CD4-positive, CD25-positive, alpha-beta regulatory T cell (primary cell): ENCODE results near the gene KRTAP5-9. TPM values are rescaled to one million over a fixed set of nuclear protein-coding genes. Genes with fewer than 3 reads are reported as not detected.
"Not testable (repeated sequence)": the region's sequence is repeated elsewhere in the genome, so short reads cannot be mapped to it uniquely, and the experiment has no call there.

Experiments
- ATAC-seq, 2 donors: fragments of 150-1000 bp; cut with Tn5 transposase; one replicate each; pipeline ENCODE4 v1.10.0; 2021; ENCODE audit warnings: low read depth in 2 of 2, moderate number of reproducible peaks in 2 of 2, moderate library complexity in 1 of 2
- DNase-seq, 3 donors: peaks; one replicate each; pipeline versions ENCODE4 v3.0.0 to v3.0.0-alpha.2; 2012 to 2022; ENCODE audit warnings: mixed read lengths in 1 of 3
- H3K27ac ChIP-seq: one replicate; pipeline ENCODE4 v1.7.0; 2013; ENCODE audit warnings: mild to moderate bottlenecking, low read length; ENCODE audit not compliant: insufficient read depth, poor library complexity, severe bottlenecking
- H3K27me3 ChIP-seq: one replicate; pipeline ENCODE4 v1.7.0; 2013; ENCODE audit warnings: low read length; ENCODE audit not compliant: control insufficient read depth, insufficient read depth
- H3K36me3 ChIP-seq: one replicate; pipeline ENCODE4 v1.7.0; 2013; ENCODE audit warnings: mild to moderate bottlenecking, low read length, moderate library complexity; ENCODE audit not compliant: control insufficient read depth, insufficient read depth
- H3K4me1 ChIP-seq: 2 replicates; pipeline ENCODE4 v1.7.0; 2013; ENCODE audit warnings: mild to moderate bottlenecking, low read length; ENCODE audit not compliant: insufficient read depth, control insufficient read depth, poor library complexity, severe bottlenecking
- H3K4me3 ChIP-seq: one replicate; pipeline ENCODE4 v1.7.0; 2013; ENCODE audit warnings: low read depth, mild to moderate bottlenecking, low read length, moderate library complexity
- H3K9me3 ChIP-seq, 2 experiments: 1 replicate in 1 of 2; 2 replicates in 1 of 2; pipeline ENCODE4 v1.7.0; 2013; ENCODE audit warnings: low read length in 2 of 2, mild to moderate bottlenecking in 1 of 2, moderate library complexity in 1 of 2; ENCODE audit not compliant: control insufficient read depth in 2 of 2
- H3K27ac Mint-ChIP-seq, 3 donors: one replicate each; pipeline ENCODE4 v1.8.0; 2020 to 2022; ENCODE audit warnings: mild to moderate bottlenecking in 3 of 3, mixed read lengths in 3 of 3, moderate library complexity in 2 of 3
- H3K27me3 Mint-ChIP-seq: one replicate; pipeline ENCODE4 v1.8.0; 2022; ENCODE audit warnings: mild to moderate bottlenecking, mixed read lengths
- H3K36me3 Mint-ChIP-seq: one replicate; pipeline ENCODE4 v1.8.0; 2020; ENCODE audit warnings: mixed read lengths
- H3K4me1 Mint-ChIP-seq, 4 donors: one replicate each; pipeline ENCODE4 v1.8.0; 2020 to 2022; ENCODE audit warnings: mixed read lengths in 4 of 4, mild to moderate bottlenecking in 1 of 4
- H3K4me3 Mint-ChIP-seq, 4 donors: one replicate each; pipeline ENCODE4 v1.8.0; 2020 to 2022; ENCODE audit warnings: mild to moderate bottlenecking in 4 of 4, mixed read lengths in 4 of 4, moderate library complexity in 3 of 4
- H3K9me3 Mint-ChIP-seq, 7 donors: one replicate each; pipeline ENCODE4 v1.8.0; 2020 to 2022; ENCODE audit warnings: mixed read lengths in 7 of 7, mild to moderate bottlenecking in 3 of 7, moderate library complexity in 2 of 7
- polyA plus RNA-seq, 4 donors: library from polyadenylated mRNA; unstranded; fragments of 300-500 nt; fragmentation: Illumina TruSeq; gene quantifications; one replicate each; pipeline ENCODE4 v1.2.3, GENCODE V29; 2021
- total RNA-seq: library from RNA; stranded (reverse); gene quantifications from one replicate; pipeline ENCODE4 v1.2.3, GENCODE V29; 2022

Gene KRTAP5-9
- total and polyA plus RNA-seq, 5 donors from 2014 or later = 0.35 TPM; not detected in 4

DNA sequence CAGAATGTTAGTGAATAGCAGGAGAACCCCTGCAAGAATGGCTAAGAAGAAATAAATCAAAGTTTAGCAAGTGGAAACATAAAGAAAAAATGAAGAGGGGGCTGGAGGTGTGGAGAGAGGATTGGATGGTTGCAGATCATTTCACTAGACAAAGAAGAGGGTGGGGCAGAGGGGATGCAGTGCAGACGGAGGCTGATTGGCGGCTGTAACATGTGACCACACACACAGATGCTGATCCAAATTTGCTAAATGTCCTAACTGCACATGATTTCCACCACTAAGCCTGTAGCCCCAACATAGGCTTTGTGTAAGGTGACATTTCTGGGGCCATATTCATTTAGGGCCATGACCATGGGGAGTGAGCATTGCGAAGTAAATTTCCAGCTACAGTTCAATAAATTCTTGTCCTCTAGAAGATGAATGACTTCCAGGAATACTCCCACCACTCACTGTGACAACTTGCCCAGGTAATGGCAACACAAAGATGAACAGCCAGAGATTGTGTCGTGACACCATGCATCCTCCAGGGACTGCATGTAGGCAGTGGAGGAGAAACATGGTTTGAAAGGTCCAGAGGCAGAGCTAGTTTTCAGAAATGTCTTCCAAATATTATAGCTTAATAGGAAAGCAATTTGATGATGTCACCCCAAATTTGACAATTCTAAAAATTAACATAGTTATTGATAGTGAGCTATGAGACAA is 27.7 kb downstream of the KRTAP5-9 start:
- no peaks in the 10 kb centered on the region for H3K9me3 Mint-ChIP-seq
- no peaks in the 10 kb centered on the region for H3K4me1 ChIP-seq
- no peak for ATAC-seq

DNA sequence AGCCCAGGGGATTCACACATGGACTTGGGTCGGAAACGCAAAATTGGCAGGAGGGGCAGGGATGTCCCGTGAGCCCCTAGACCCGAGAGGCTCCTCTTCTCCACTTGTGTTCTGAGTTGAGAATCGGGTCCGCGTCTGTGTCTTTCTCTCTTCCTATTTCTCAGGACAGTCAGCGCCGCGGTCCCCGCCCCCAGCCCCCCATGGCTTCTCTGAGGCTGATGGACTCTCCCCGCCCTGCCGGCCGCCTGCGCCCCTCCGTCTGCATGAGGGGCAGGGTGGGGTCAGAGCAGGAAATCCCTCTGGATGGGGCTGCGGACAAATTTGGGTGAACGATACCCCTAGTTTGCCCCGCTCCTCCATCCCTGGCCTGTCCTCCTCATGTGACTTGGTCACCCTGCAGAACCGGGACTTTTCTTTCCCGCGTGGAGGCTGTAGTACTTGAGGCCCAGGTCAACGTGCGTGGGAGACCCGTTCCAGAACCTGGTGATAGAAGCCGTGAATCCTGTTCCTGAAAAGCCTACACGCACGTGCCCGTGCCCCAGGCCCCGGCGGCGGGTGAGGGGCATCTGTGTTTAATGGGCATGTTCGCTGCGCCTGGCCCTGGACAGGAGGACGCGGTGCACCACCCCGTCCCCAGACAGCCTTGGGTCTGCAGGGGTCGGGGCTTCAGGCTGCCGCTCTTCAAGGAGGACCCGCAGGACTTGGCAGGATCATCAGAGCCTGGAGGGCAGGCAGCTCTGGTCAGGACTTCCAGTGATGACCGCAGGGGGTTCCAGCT is 28.7 kb downstream of the KRTAP5-9 start:
- H3K4me1 Mint-ChIP-seq, DNase-seq, H3K27ac Mint-ChIP-seq: not testable (repeated sequence)

More for the DNA sequence above, 27.7 kb downstream of the KRTAP5-9 start:
- Histone ChIP-seq H3K36me3 (no peaks in the 10 kb centered on the region), H3K27me3 (no peaks in the 10 kb centered on the region), H3K27ac (no peak overlapping the region), H3K9me3 (no peaks in the 10 kb centered on the region), H3K4me3 (no peak overlapping the region)
- Mint-ChIP-seq H3K27me3 (no peaks in the 10 kb centered on the region), H3K4me1 (peaks cover 0 to 2% (median 0%) of the 10 kb centered on the region in 4 donors), H3K27ac (peak overlapping the region in 1 of 3 donors; percentile 53), H3K36me3 (no peaks in the 10 kb centered on the region), H3K4me3 (no peak overlapping the region)
- DNase-seq = no peak

DNA sequence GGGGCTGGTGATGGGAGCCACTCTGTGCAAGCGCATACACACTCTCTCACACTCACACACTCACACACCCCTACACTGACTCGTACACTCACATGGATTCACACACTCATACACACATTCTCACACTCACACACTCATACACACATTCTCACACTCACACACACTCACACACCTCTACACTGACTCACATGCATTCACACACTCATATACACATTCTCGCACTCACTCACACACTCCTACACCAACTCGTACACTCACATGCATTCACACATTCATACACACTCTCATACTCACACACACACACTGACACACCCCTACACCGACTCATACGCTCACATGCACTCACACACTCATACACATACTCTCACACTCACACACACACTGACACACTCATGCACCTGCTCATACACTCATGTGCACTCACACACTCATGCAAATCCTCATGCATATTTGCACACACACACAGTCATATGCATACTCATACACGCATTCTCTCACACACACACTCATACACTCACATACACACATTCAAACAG is 29.3 kb downstream of the KRTAP5-9 start:
- Mint-ChIP-seq H3K27ac (no peak overlapping the region), H3K36me3 (no peaks in the 10 kb centered on the region), H3K9me3 (no peaks in the 10 kb centered on the region), H3K4me3 (no peak overlapping the region), H3K27me3 (no peaks in the 10 kb centered on the region), H3K4me1 (peaks cover 0 to 2% (median 0%) of the 10 kb centered on the region in 4 donors)
- ATAC-seq (no peak), DNase-seq (no peak)
- Histone ChIP-seq H3K4me1 (no peaks in the 10 kb centered on the region), H3K9me3 (no peaks in the 10 kb centered on the region), H3K36me3 (no peaks in the 10 kb centered on the region), H3K27ac (no peak overlapping the region), H3K27me3 (no peaks in the 10 kb centered on the region), H3K4me3 (no peak overlapping the region)

More for the DNA sequence above, 28.7 kb downstream of the KRTAP5-9 start:
- not testable (repeated sequence) for H3K27me3 ChIP-seq, H3K4me3 Mint-ChIP-seq, H3K36me3 ChIP-seq, H3K4me3 ChIP-seq, ATAC-seq, H3K9me3 ChIP-seq, H3K27ac ChIP-seq, H3K36me3 Mint-ChIP-seq, H3K27me3 Mint-ChIP-seq, H3K9me3 Mint-ChIP-seq, H3K4me1 ChIP-seq

DNA sequence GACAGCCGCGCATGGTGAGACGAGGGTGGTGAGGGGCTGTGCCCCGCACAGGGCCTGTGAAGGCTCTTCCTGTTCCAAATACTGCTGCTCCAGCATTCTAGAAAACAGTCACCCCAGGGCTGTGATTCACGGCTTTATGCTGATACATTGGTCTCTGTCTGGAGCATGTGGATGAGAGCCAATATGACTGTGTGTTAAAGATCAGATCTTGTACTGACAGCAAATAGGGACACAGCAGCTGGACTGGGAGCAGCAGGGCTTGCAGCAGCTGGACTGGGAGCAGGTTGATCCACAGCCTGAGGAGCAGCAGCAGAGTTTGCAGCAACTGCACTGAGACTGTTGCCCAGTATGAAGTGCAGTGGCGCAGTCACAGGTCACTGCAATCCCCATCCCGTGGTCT is 31.3 kb downstream of the KRTAP5-9 start:
- not testable (repeated sequence) for H3K27ac ChIP-seq, H3K4me1 ChIP-seq, H3K36me3 ChIP-seq, H3K36me3 Mint-ChIP-seq, H3K4me1 Mint-ChIP-seq, H3K9me3 Mint-ChIP-seq, H3K27ac Mint-ChIP-seq, DNase-seq, H3K4me3 Mint-ChIP-seq, H3K27me3 ChIP-seq, H3K9me3 ChIP-seq, ATAC-seq, H3K27me3 Mint-ChIP-seq, H3K4me3 ChIP-seq

DNA sequence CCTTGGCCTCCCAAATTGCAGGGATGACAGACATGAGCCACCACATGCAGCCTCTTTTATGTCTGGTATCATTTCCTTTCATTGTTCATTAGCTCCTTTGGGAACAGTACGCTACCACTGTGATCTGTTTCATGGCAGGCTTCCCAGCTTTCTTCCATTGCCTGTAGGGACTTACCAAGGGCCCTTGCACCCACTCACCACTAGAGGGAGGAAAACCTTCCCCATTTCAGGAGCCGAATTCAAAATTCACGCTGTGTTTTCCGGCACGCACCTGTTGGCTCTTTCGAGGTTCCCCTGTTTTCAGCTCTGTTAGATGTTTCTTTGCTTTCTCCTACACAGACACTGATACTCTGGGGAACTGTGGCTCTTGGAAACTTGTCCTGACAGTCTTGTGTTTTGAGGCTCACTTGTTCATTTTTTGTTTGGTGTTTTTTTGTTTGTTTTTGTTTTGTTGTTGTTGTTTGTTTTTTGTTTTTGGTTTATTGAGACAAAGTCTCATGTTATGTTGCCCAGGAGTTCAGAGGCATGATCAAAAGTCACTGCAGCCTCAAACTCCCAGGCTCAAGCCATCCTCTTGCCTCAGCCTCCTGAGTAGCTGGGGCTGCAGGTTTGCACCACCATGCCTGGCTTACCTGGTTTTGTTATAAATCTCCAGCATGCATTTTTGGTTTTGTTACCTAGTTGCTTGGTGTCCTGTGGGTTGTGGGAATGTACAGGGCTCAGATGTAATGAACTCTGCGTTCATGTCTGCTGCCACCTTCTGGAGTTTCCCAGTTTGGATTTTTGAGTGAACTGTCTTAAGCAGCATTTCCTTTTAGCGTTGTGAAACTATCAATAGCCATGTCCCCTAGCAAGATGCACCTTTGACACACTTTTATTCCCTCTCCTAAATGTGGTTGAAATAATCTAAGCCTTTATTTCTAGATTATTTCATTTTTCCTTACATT is 32.1 kb downstream of the KRTAP5-9 start:
- H3K36me3 Mint-ChIP-seq = no peaks in the 10 kb centered on the region
- no peak overlapping the region for H3K4me3 ChIP-seq
- no peaks in the 10 kb centered on the region for H3K9me3 Mint-ChIP-seq
- ATAC-seq (no peak), DNase-seq (peak in 1 of 3 donors; percentile 15)
- peaks cover 5% of the 10 kb centered on the region for H3K27me3 Mint-ChIP-seq
- H3K36me3 ChIP-seq = no peaks in the 10 kb centered on the region
- H3K4me3 Mint-ChIP-seq = no peak overlapping the region
- peaks cover 0 to 2% (median 0%) of the 10 kb centered on the region in 4 donors for H3K4me1 Mint-ChIP-seq
- no peak overlapping the region for H3K27ac ChIP-seq
- H3K9me3 ChIP-seq = no peaks in the 10 kb centered on the region
- no peak overlapping the region for H3K27ac Mint-ChIP-seq
- no peaks in the 10 kb centered on the region for H3K27me3 ChIP-seq
- H3K4me1 ChIP-seq = no peaks in the 10 kb centered on the region

DNA sequence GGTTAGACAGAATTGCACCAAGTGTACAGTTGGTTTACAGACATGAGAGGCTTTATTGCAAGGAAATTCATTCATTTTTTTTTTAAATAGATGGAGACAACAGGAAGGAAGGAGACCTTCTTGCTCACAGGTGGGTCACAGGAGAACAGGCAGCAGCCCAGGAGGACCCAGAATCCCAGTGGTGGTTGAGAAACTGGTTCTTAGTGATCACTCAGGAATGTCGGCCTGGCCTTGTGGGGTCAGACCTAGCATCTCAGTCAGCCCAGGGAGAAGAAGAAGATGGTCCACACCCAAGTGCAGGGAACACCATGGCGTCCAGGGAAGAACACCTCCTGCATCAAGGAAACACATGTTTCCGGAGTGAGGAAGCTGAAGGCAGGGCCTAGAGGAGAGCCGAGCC is 33.6 kb downstream of the KRTAP5-9 start:
- Mint-ChIP-seq H3K4me3 (no peak overlapping the region), H3K4me1 (peaks cover 0 to 2% (median 0%) of the 10 kb centered on the region in 4 donors), H3K27me3 (peaks cover 5% of the 10 kb centered on the region), H3K27ac (no peak overlapping the region), H3K36me3 (no peaks in the 10 kb centered on the region), H3K9me3 (no peaks in the 10 kb centered on the region)
- no peaks in the 10 kb centered on the region for H3K9me3 ChIP-seq
- no peaks in the 10 kb centered on the region for H3K4me1 ChIP-seq
- DNase-seq (no peak), ATAC-seq (no peak)
- H3K4me3 ChIP-seq = no peak overlapping the region
- no peaks in the 10 kb centered on the region for H3K27me3 ChIP-seq
- H3K36me3 ChIP-seq = no peaks in the 10 kb centered on the region
- no peak overlapping the region for H3K27ac ChIP-seq

DNA sequence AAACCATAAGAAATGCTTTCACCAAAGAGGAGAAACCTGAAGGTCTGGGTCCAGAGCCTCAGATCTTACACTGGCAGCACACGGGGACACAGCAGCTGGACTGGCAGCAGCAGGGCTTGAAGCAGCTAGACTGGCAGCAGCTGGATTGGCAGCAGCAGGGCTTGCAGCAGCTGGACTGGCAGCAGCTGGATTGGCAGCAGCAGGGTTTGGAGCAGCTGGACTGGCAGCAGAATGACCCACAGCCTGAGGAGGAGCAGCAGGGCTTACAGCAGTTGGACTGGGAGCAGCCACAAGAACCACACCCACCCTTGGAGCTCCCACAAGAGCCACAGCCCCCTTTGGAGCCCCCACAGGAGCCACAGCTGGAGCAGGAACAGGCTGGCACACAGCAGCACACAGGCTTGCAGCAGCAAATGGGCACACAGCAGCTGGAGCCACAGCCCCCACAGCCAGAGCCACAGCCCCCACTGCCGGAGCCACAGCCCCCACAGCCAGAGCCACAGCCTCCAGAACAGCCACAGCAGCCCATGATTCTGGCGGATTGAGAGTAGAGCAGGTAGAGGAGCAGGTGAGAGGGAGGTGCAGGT is 34.2 kb downstream of the KRTAP5-9 start, which contains the start of gene KRTAP5-11:
Gene KRTAP5-11, minus strand, starts transcription at position 567 of the 587 bp plus-strand sequence. Its CDS starts 38 bp downstream, at position 529.
- H3K4me1 Mint-ChIP-seq = peaks cover 0 to 2% (median 0%) of the 10 kb centered on the region in 4 donors
- ATAC-seq = no peak
- Histone ChIP-seq H3K4me1 (no peaks in the 10 kb centered on the region), H3K9me3 (no peaks in the 10 kb centered on the region), H3K27me3 (no peaks in the 10 kb centered on the region), H3K36me3 (no peaks in the 10 kb centered on the region), H3K4me3 (no peak within 1 kb of the TSS), H3K27ac (no peak within 1 kb of the TSS)
- no peak for DNase-seq
- no peak within 1 kb of the TSS for H3K4me3 Mint-ChIP-seq
- no peaks in the 10 kb centered on the region for H3K36me3 Mint-ChIP-seq
- no peaks in the 10 kb centered on the region for H3K9me3 Mint-ChIP-seq
- H3K27ac Mint-ChIP-seq = peak within 1 kb of the TSS in 1 of 3 donors; percentile 63
- peaks cover 5% of the 10 kb centered on the region for H3K27me3 Mint-ChIP-seq
